IgD-negative memory B cell (primary cell): ENCODE data around the gene GNAS. TPM values are rescaled to one million over a fixed set of nuclear protein-coding genes. Genes with fewer than 3 reads are reported as not detected.
A peak's percentile ranks its signal among the peaks of the same experiment; 100 is the strongest.

Experiments used
- H3K27ac Mint-ChIP-seq, 3 donors: one replicate each; pipeline ENCODE4 v1.8.0; 2020 to 2022; ENCODE audit warnings: mild to moderate bottlenecking in 3 of 3, mixed read lengths in 3 of 3, moderate library complexity in 1 of 3
- H3K27me3 Mint-ChIP-seq: one replicate; pipeline ENCODE4 v1.8.0; 2021; ENCODE audit warnings: mixed read lengths
- H3K36me3 Mint-ChIP-seq: one replicate; pipeline ENCODE4 v1.8.0; 2020; ENCODE audit warnings: mild to moderate bottlenecking, mixed read lengths
- H3K4me1 Mint-ChIP-seq, 3 donors: one replicate each; pipeline ENCODE4 v1.8.0; 2020 to 2022; ENCODE audit warnings: mixed read lengths in 3 of 3, mild to moderate bottlenecking in 1 of 3
- H3K4me3 Mint-ChIP-seq, 4 donors: one replicate each; pipeline ENCODE4 v1.8.0; 2020 to 2022; ENCODE audit warnings: mild to moderate bottlenecking in 4 of 4, mixed read lengths in 4 of 4, moderate library complexity in 3 of 4
- H3K9me3 Mint-ChIP-seq, 3 donors: one replicate each; pipeline ENCODE4 v1.8.0; 2020 to 2021; ENCODE audit warnings: mixed read lengths in 3 of 3, mild to moderate bottlenecking in 1 of 3
- polyA plus RNA-seq: library from polyadenylated mRNA; unstranded; fragments of 300-500 nt; fragmentation: Illumina TruSeq; gene quantifications from one replicate; pipeline ENCODE4 v1.2.3, GENCODE V29; 2021

Gene GNAS
- polyA plus RNA-seq, 1 donor from 2014 or later = 203 TPM

DNA sequence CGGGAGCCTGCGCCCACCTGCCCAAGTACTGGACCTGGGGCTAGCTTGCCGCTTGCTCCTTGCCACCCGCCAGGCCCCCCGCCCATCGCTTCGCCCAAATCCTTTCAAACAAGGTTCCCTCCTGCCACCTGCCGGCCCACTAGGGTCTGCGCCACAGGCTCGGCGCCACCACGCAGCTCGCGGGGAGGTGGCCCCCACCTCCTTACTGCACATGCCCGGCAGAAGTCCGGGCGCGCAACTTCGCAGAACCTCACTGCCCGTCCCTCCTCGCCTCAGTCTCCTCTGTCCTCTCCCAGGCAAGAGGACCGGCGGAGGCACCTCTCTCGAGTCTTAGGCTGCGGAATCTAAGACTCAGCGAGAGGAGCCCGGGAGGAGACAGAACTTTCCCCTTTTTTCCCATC lies 13.0 kb upstream of the GNAS start:
- peaks cover 4% of the 10 kb centered on the region for H3K36me3 Mint-ChIP-seq
- H3K4me1 Mint-ChIP-seq = peaks cover 0 to 4% (median 0%) of the 10 kb centered on the region in 3 donors
- H3K9me3 Mint-ChIP-seq = no peaks in the 10 kb centered on the region
- peak overlapping the region in 1 of 4 donors; percentile 6 for H3K4me3 Mint-ChIP-seq
- no peak overlapping the region for H3K27ac Mint-ChIP-seq
- peaks cover 13% of the 10 kb centered on the region for H3K27me3 Mint-ChIP-seq

DNA sequence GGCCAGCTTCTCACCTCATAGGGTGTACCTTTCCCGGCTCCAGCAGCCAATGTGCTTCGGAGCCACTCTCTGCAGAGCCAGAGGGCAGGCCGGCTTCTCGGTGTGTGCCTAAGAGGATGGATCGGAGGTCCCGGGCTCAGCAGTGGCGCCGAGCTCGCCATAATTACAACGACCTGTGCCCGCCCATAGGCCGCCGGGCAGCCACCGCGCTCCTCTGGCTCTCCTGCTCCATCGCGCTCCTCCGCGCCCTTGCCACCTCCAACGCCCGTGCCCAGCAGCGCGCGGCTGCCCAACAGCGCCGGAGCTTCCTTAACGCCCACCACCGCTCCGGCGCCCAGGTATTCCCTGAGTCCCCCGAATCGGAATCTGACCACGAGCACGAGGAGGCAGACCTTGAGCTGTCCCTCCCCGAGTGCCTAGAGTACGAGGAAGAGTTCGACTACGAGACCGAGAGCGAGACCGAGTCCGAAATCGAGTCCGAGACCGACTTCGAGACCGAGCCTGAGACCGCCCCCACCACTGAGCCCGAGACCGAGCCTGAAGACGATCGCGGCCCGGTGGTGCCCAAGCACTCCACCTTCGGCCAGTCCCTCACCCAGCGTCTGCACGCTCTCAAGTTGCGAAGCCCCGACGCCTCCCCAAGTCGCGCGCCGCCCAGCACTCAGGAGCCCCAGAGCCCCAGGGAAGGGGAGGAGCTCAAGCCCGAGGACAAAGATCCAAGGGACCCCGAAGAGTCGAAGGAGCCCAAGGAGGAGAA lies 12.3 kb upstream of the GNAS start:
- peaks cover 4% of the 10 kb centered on the region for H3K36me3 Mint-ChIP-seq
- no peak overlapping the region for H3K27ac Mint-ChIP-seq
- no peaks in the 10 kb centered on the region for H3K9me3 Mint-ChIP-seq
- H3K4me3 Mint-ChIP-seq = no peak overlapping the region
- H3K4me1 Mint-ChIP-seq = peaks cover 0 to 4% (median 0%) of the 10 kb centered on the region in 3 donors
- peaks cover 17% of the 10 kb centered on the region for H3K27me3 Mint-ChIP-seq

DNA sequence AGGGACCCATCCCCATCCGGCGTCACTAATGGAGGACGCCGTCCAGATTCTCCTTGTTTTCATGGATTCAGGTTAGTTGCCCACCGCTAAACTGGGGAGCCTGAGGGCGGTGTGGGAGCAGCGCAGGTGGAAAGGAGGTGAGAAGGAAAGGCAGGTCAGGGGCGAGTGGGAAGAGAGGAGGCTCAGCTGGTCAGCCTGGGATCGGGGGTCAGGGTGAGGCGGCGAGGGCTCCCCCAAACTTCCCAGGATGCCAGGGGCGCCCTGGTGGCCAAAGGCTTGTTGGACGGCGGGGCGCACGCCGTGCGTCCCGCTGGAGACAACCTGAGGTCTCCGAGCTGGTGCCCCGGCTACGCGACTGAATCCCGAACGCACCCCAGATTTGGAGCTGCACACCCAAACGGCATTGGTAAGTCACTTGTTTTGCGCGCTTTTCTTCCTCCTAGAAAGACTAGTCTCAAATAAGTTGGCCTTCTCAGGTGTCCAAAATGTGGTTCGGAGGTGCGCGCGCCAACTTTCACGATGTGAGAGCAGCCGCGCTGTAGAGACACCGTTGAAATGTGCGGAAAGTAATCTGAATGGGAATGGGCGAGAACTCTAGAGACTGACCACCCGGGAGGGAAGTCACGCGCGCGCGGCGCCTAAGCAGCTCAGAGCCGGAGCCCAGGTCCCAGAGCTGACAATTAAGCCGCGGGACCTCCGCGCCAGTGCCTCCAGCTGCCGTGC lies 11.5 kb upstream of the GNAS start:
- no peak overlapping the region for H3K4me3 Mint-ChIP-seq
- peak overlapping the region in 1 of 3 donors; percentile 91 for H3K27ac Mint-ChIP-seq
- H3K4me1 Mint-ChIP-seq = peaks cover 0 to 2% (median 0%) of the 10 kb centered on the region in 3 donors

DNA sequence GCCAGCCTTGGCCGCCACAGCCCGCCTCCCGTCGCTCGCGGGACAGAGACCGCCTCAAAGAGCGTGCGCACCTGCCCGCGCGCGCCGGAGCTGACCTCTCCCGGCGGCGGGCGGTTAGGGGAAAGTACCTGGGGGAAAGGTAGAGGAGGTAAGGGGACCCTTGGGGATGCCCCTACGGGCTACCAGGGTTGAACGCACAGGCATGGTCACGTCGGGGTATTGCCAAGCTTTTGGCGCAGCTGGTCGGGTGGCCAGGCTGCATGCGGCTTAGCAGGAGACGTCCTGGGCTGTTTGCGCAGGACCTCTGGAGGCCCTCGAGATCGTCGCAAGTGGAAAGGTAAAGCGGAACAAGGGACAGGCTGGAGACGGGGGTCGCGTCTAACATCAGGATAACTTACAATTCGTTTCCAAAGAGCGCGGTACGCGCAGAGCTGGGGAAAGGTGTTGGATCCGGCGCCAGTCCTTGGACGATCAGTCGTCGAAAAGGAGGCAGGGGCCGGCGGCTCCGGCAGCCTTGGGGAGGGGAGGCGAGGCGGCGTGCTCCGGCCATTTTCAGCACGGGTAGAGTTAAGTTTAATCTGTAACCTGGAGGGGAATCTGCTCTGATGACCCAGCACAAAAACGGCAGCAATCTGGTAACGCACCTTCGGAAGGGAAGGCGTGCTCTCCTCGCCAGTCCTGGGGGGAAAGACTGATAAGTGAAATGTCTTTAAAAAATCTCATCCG lies 10.8 kb upstream of the GNAS start:
- Mint-ChIP-seq H3K4me3 (no peak overlapping the region), H3K27me3 (peaks cover 24% of the 10 kb centered on the region), H3K4me1 (peaks cover 0 to 2% (median 0%) of the 10 kb centered on the region in 3 donors), H3K27ac (peak overlapping the region in 2 of 3 donors; percentile 24 to 91), H3K36me3 (peaks cover 4% of the 10 kb centered on the region), H3K9me3 (no peaks in the 10 kb centered on the region)

More for the DNA sequence above, 11.5 kb upstream of the GNAS start:
- Mint-ChIP-seq H3K27me3 (peaks cover 17% of the 10 kb centered on the region), H3K9me3 (no peaks in the 10 kb centered on the region), H3K36me3 (peaks cover 4% of the 10 kb centered on the region)

DNA sequence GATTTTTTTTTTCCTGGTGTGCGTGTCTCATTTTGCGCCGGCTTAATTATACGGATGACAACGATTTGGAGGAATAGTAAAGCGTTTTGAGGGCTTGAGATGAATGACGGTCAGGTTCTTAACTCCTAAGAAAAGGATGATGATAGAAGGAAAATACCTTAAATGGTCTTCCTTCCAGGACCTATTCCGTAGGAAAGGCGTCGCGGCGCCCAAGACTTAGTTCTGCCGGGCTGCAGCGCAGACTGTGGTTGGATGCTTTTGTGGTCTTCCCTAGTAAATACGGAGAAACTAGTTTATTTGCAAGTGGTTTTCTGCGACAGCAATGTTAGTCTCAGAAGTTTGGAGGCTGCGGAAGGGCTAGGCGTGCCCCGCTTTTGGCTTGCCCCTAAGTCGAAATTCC lies 10.2 kb upstream of the GNAS start:
- H3K4me3 Mint-ChIP-seq = no peak overlapping the region
- H3K27ac Mint-ChIP-seq = peak overlapping the region in 2 of 3 donors; percentile 24 to 91
- peaks cover 24% of the 10 kb centered on the region for H3K27me3 Mint-ChIP-seq
- peaks cover 0 to 2% (median 0%) of the 10 kb centered on the region in 3 donors for H3K4me1 Mint-ChIP-seq
- H3K36me3 Mint-ChIP-seq = peaks cover 4% of the 10 kb centered on the region
- no peaks in the 10 kb centered on the region for H3K9me3 Mint-ChIP-seq

DNA sequence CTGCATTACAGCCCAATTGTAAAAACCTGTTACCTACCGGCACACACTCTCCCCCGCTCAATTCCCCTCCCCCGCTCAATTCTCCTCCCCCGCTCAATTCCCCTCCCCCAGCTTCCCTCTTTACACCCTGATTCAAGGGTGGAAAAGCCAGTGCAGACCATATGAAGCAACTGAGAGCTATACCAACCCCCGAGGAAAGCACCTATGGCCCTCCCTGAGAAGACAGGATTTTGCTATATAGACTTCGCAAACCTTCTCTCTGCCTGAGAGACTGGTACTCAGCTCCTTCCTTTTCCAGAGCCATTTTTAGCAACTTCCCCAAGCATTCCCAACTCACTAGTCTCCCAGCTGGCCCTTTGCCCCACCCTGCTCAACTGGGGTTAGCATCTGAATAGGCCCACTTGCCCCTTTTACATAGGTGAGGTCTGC lies 9.4 kb upstream of the GNAS start:
- peaks cover 0 to 5% (median 4%) of the 10 kb centered on the region in 3 donors for H3K4me1 Mint-ChIP-seq
- peaks cover 21% of the 10 kb centered on the region for H3K27me3 Mint-ChIP-seq
- H3K36me3 Mint-ChIP-seq = peaks cover 4% of the 10 kb centered on the region
- no peak overlapping the region for H3K27ac Mint-ChIP-seq
- H3K9me3 Mint-ChIP-seq = no peaks in the 10 kb centered on the region
- no peak overlapping the region for H3K4me3 Mint-ChIP-seq

DNA sequence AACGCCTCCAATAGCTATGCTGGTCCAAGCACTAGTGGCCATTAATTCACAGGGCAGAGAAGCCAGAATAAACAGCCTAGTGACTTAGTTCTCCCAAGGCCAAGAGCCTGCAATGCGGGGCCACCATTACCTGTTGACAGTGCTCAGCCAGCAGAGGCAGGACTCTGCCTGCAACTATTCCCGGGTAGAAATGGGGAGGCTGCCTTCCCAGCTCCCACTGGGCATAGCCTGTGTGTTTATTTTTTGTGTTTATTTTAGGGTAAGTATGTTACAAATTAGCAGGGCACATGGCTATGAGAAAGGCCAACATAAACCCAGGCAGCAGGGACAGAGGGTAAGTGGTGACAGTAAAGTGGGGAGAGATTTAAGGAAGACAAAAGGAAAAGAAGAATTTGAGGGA lies 6.8 kb upstream of the GNAS start:
- no peaks in the 10 kb centered on the region for H3K9me3 Mint-ChIP-seq
- no peak overlapping the region for H3K4me3 Mint-ChIP-seq
- H3K27me3 Mint-ChIP-seq = peaks cover 31% of the 10 kb centered on the region
- no peak overlapping the region for H3K27ac Mint-ChIP-seq
- peaks cover 4% of the 10 kb centered on the region for H3K36me3 Mint-ChIP-seq
- H3K4me1 Mint-ChIP-seq = peaks cover 4 to 8% (median 6%) of the 10 kb centered on the region in 3 donors

DNA sequence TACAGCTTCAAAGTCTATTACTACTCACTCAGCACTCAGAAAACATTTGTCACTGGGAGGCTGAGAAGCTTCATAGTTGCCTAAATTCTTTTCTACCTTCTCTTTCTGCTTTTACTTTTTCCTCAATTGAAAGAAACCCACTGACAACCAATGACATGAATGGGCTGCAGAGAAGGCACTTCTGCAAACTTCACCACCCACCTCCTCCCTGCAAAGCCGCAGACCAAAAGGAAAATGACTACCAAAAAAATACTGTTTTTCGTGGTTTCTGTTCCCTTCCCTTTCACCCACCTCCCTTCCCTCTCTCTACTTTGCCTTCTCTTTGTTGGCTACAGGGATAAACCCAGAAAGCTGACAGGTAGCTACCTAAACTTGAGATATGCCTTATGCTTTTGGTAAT lies 5.1 kb upstream of the GNAS start:
- no peak overlapping the region for H3K27ac Mint-ChIP-seq
- no peak overlapping the region for H3K4me3 Mint-ChIP-seq
- H3K4me1 Mint-ChIP-seq = peaks cover 6 to 12% (median 8%) of the 10 kb centered on the region in 3 donors
- no peaks in the 10 kb centered on the region for H3K36me3 Mint-ChIP-seq
- H3K27me3 Mint-ChIP-seq = peaks cover 39% of the 10 kb centered on the region
- no peaks in the 10 kb centered on the region for H3K9me3 Mint-ChIP-seq

DNA sequence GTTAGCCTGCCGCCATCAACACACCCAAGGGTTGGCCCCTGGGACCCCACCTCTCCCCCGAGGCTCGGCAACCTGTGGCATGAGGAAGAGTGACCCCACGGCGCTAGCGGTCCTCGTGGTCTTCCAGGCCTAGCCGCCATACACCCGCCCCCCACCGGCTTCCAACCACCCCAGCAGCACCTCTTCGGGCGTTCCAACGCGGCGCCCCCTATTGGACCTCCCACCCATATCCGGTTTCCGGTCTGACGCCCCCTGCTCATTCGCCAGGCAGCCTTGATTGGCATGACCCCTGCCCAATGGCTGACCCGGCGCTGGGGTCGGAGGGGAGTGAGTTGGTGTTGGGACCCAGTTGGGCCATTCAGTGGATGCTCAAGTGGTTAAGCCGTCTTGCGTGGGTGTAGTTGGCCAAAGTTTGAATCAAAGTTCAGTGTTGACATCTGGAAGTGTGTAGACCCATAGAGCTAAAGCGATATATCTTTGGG lies 1.8 kb upstream of the GNAS start, which contains the start of gene GNAS-AS1:
Gene GNAS-AS1, minus strand, starts transcription at position 210 of the 482 bp plus-strand sequence.
- Mint-ChIP-seq H3K36me3 (no peaks in the 10 kb centered on the region), H3K4me1 (peaks cover 8 to 13% (median 11%) of the 10 kb centered on the region in 3 donors), H3K9me3 (no peaks in the 10 kb centered on the region), H3K27ac (no peak within 1 kb of the TSS), H3K27me3 (peaks cover 46% of the 10 kb centered on the region), H3K4me3 (peak within 1 kb of the TSS; percentile 85 to 93 (median 90))

DNA sequence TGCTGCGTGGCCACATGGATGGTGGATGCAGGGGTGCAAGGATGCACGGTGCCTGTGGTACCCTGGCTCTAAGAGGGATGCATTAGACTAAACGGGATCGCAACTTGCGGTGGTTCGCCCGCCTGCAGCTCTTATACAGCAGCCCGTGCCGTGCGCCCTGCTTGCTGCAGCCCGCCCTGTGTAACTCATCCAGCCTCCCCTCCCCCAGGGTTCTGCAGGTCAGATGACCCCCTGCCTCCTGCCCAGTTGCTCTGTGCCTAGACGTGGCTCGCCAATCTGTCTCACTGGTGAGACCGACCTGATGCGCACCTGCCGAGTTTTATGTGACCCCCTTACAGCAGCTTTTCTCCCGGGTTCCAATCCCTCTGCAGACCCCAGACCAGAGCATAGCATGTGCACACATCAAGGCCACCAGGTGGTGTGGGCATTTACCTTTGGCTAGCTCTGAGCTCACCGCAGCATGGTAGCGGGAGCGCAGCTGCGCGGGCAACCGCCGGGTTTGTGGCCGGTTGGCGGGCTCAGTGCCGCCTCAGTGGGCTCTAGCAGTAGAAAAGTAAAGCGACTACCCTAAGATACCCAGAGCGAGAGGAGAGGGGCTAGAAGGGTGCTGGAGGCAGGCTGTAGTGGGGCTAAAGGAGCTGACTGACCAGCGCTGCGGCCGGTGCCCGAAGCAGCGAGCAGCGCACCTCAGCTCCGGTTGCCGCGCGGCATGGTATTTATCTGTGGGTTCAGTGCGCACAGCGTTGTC lies 1.1 kb upstream of the GNAS start:
- H3K9me3 Mint-ChIP-seq = no peaks in the 10 kb centered on the region
- H3K4me1 Mint-ChIP-seq = peaks cover 9 to 19% (median 12%) of the 10 kb centered on the region in 3 donors
- H3K4me3 Mint-ChIP-seq = peak overlapping the region; percentile 85 to 93 (median 90)
- H3K27ac Mint-ChIP-seq = no peak overlapping the region
- H3K27me3 Mint-ChIP-seq = peaks cover 44% of the 10 kb centered on the region
- no peaks in the 10 kb centered on the region for H3K36me3 Mint-ChIP-seq

DNA sequence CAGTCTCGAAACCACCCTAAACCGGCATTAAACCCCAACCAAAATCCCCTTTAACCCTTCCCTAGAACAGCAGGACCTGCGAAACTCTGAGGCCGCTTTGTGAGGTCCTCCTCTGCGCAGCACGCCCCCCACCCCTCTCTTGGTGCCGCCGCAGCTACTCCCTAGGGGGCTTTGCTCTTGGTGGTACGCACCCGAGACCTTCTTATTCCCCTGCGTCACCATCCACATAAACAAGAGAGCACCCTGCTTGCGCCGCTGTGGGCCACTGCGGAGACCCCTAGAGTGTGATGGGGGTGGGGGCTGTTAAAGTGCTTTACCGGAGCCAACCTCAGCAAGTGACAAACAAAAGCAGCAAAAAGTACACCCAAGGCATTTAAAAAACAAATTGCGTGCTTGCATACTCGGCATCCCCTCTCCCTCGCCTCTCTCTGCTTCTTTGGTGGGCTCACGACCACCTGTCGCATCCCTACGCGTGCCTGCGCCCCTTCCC lies 502 bp upstream of the GNAS start:
- Mint-ChIP-seq H3K36me3 (no peaks in the 10 kb centered on the region), H3K4me1 (peaks cover 9 to 19% (median 12%) of the 10 kb centered on the region in 3 donors)

DNA sequence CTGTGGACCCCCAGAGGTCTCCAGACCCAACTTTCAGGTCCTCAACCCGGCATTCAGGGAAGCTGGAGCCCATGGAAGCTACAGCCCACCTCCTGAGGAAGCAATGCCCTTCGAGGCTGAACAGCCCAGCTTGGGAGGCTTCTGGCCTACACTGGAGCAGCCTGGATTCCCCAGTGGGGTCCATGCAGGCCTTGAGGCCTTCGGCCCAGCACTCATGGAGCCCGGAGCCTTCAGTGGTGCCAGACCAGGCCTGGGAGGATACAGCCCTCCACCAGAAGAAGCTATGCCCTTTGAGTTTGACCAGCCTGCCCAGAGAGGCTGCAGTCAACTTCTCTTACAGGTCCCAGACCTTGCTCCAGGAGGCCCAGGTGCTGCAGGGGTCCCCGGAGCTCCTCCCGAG lies 950 bp downstream of the GNAS start:
- Mint-ChIP-seq H3K4me3 (no peak overlapping the region), H3K27me3 (peaks cover 47% of the 10 kb centered on the region), H3K9me3 (no peaks in the 10 kb centered on the region), H3K36me3 (no peaks in the 10 kb centered on the region), H3K4me1 (peaks cover 4 to 19% (median 7%) of the 10 kb centered on the region in 3 donors), H3K27ac (peak overlapping the region in 1 of 3 donors; percentile 46)

More for the DNA sequence above, 502 bp upstream of the GNAS start:
- H3K9me3 Mint-ChIP-seq = no peaks in the 10 kb centered on the region
- no peak overlapping the region for H3K27ac Mint-ChIP-seq
- H3K4me3 Mint-ChIP-seq = peak overlapping the region; percentile 85 to 92 (median 87)
- peaks cover 42% of the 10 kb centered on the region for H3K27me3 Mint-ChIP-seq

DNA sequence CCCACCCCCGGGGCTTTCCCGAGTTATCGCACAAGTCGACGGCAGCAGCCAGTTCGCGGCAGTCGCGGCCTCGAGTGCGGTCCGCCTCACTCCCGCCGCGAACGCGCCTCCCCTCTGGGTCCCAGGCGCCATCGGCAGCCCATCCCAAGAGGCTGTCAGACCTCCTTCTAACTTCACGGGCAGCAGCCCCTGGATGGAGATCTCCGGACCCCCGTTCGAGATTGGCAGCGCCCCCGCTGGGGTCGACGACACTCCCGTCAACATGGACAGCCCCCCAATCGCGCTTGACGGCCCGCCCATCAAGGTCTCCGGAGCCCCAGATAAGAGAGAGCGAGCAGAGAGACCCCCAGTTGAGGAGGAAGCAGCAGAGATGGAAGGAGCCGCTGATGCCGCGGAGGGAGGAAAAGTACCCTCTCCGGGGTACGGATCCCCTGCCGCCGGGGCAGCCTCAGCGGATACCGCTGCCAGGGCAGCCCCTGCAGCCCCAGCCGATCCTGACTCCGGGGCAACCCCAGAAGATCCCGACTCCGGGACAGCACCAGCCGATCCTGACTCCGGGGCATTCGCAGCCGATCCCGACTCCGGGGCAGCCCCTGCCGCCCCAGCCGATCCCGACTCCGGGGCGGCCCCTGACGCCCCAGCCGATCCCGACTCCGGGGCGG lies 1.6 kb downstream of the GNAS start:
- Mint-ChIP-seq H3K9me3 (no peaks in the 10 kb centered on the region), H3K4me3 (peak overlapping the region in 2 of 4 donors; percentile 66 to 72)

More for the DNA sequence above, 1.6 kb downstream of the GNAS start:
- Mint-ChIP-seq H3K27me3 (peaks cover 49% of the 10 kb centered on the region), H3K27ac (peak overlapping the region in 1 of 3 donors; percentile 46), H3K36me3 (no peaks in the 10 kb centered on the region), H3K4me1 (peaks cover 4 to 19% (median 7%) of the 10 kb centered on the region in 3 donors)
